DMS79 treated with DMSO at 0.1 percent for 48 hours (cell line): ENCODE data around the gene FSTL4.
A peak's percentile ranks its signal among the peaks of the same experiment; 100 is the strongest.
"Not testable (repeated sequence)": the region's sequence is repeated elsewhere in the genome, so short reads cannot be mapped to it uniquely, and the experiment has no call there.

Experiments used
- DNase-seq: peaks from one replicate; lab custom pipeline; 2025; lab: John Stamatoyannopoulos, UW

FSTL4 gene

GRCh38 chr5:133456933-133457402, 155.4 kb downstream of the FSTL4 start:
- DNase-seq = no peak

- DNase-seq = peak; percentile 2
These were observed 156.7 kb downstream of the FSTL4 start for GRCh38 chr5:133455676-133456075.

GRCh38 chr5:133454442-133454841, 157.9 kb downstream of the FSTL4 start:
- DNase-seq = no peak

- no peak for DNase-seq
These were observed 158.5 kb downstream of the FSTL4 start for GRCh38 chr5:133453831-133454230.

- DNase-seq = no peak
These were observed 159.1 kb downstream of the FSTL4 start for GRCh38 chr5:133453084-133453780.

GRCh38 chr5:133451926-133452325, 160.4 kb downstream of the FSTL4 start:
- DNase-seq = no peak

- no peak for DNase-seq
These were observed 162.1 kb downstream of the FSTL4 start for GRCh38 chr5:133450286-133450685.

GRCh38 chr5:133449181-133449580, 163.2 kb downstream of the FSTL4 start:
- DNase-seq = no peak

- DNase-seq = no peak
These were observed 165.9 kb downstream of the FSTL4 start for GRCh38 chr5:133446440-133446839.

GRCh38 chr5:133445744-133446143, 166.6 kb downstream of the FSTL4 start:
- no peak for DNase-seq

GRCh38 chr5:133445204-133445603, 167.1 kb downstream of the FSTL4 start:
- DNase-seq = not testable (repeated sequence)

- DNase-seq = no peak
These were observed 167.6 kb downstream of the FSTL4 start for GRCh38 chr5:133444711-133445110.

GRCh38 chr5:133441166-133441815, 171.1 kb downstream of the FSTL4 start:
- DNase-seq = no peak

GRCh38 chr5:133440467-133441115, 171.8 kb downstream of the FSTL4 start:
- DNase-seq = no peak

- no peak for DNase-seq
These were observed 172.5 kb downstream of the FSTL4 start for GRCh38 chr5:133439859-133440258.

GRCh38 chr5:133438487-133438886, 173.9 kb downstream of the FSTL4 start:
- no peak for DNase-seq

GRCh38 chr5:133434336-133434735, 178.0 kb downstream of the FSTL4 start:
- DNase-seq = no peak

- no peak for DNase-seq
These were observed 178.7 kb downstream of the FSTL4 start for GRCh38 chr5:133433641-133434040.

GRCh38 chr5:133432956-133433532, 179.3 kb downstream of the FSTL4 start:
- no peak for DNase-seq

GRCh38 chr5:133431326-133431865, 180.9 kb downstream of the FSTL4 start:
- no peak for DNase-seq

GRCh38 chr5:133430095-133430494, 182.2 kb downstream of the FSTL4 start:
- DNase-seq = no peak

- no peak for DNase-seq
These were observed 183.3 kb downstream of the FSTL4 start for GRCh38 chr5:133429046-133429445.
